KOPT-K1 (cell line): Measurements from ENCODE around the gene HES4.
A peak's percentile ranks its signal among the peaks of the same experiment; 100 is the strongest.
"Not testable (repeated sequence)": the region's sequence is repeated elsewhere in the genome, so short reads cannot be mapped to it uniquely, and the experiment has no call there.

ENCODE experiments used
- H3K27ac ChIP-seq: fragments of 200-600 bp; sonication (generic); 2 replicates; pipeline ENCODE4 v1.5.1; 2016; ENCODE audit warnings: antibody characterized with exemption, mild to moderate bottlenecking, low read depth, low read length; ENCODE audit not compliant: poor library complexity, severe bottlenecking
- H3K36me3 ChIP-seq: fragments of 200-600 bp; sonication (generic); 2 replicates; pipeline ENCODE4 v1.5.1; 2017; ENCODE audit warnings: antibody characterized with exemption, mild to moderate bottlenecking, low read length, moderate library complexity; ENCODE audit not compliant: insufficient read depth
- H3K9me3 ChIP-seq: fragments of 200-600 bp; sonication (generic); 2 replicates; pipeline ENCODE4 v1.5.1; 2017; ENCODE audit warnings: antibody characterized with exemption, low read length, mild to moderate bottlenecking; ENCODE audit not compliant: insufficient read depth, poor library complexity, severe bottlenecking

Gene HES4

DNA sequence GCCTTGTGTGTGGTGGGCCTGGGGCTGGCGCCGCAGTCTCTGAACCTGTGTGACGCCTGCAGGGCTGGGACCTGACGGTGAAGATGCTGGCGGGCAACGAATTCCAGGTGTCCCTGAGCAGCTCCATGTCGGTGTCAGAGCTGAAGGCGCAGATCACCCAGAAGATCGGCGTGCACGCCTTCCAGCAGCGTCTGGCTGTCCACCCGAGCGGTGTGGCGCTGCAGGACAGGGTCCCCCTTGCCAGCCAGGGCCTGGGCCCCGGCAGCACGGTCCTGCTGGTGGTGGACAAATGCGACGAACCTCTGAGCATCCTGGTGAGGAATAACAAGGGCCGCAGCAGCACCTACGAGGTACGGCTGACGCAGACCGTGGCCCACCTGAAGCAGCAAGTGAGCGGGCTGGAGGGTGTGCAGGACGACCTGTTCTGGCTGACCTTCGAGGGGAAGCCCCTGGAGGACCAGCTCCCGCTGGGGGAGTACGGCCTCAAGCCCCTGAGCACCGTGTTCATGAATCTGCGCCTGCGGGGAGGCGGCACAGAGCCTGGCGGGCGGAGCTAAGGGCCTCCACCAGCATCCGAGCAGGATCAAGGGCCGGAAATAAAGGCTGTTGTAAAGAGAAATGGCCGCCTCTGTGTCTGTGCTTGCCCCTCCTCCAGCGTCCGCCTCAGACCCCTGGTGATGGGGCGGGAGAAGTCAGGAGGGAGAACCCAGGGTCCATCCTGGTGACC, 14.2 kb upstream of the HES4 start:
- Histone ChIP-seq H3K27ac (peak overlapping the region; percentile 87), H3K36me3 (no peaks in the 10 kb centered on the region), H3K9me3 (no peaks in the 10 kb centered on the region)

DNA sequence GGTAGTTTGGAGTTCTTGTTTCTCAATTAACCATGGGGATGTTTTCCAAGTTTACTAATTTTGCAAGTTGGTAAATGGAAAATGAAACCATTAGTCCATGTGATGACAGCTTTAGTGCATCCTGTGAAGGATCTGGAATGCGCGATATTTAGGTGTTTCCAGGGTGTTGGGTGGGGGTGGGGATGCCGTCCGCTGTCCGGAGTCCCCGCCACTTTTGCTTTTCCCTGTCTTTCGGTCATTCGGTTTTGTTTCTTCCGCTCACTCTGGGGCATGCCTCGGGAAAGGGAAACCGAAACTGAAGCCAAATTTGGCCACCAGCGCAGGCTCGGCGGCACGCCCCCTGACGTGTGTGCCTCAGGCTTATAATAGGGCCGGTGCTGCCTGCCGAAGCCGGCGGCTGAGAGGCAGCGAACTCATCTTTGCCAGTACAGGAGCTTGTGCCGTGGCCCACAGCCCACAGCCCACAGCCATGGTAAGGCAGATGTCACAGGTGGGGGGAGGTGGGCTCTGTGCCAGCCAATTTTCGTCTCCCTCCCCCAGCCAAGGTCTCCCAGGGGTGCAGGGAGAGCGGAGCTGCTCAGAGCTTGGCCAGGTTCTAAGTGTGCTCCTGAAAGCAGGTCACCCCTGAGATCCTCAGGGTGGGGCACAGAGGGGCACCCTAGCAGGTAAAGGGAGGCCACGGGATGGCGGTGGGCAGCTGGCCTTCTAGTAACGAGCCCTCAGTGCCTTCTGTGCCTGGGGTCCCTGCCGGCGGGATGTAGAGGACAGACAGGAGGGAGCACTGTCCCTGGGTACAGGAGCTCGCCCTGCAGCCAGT, 13.4 kb upstream of the HES4 start, which contains the start of gene ISG15:
Gene ISG15, plus strand, starts transcription at position 393 of the 817 bp plus-strand sequence. Its CDS starts 77 bp downstream, at position 470.
- H3K9me3 ChIP-seq, result no peaks in the 10 kb centered on the region
- peak within 1 kb of the TSS; percentile 87 for H3K27ac ChIP-seq
- no peaks in the 10 kb centered on the region for H3K36me3 ChIP-seq

- H3K27ac ChIP-seq, result peak overlapping the region; percentile 87
- H3K36me3 ChIP-seq, H3K9me3 ChIP-seq: not testable (repeated sequence)
These were observed 12.8 kb upstream of the HES4 start for GRCh38 chr1:1012736-1013104.

DNA sequence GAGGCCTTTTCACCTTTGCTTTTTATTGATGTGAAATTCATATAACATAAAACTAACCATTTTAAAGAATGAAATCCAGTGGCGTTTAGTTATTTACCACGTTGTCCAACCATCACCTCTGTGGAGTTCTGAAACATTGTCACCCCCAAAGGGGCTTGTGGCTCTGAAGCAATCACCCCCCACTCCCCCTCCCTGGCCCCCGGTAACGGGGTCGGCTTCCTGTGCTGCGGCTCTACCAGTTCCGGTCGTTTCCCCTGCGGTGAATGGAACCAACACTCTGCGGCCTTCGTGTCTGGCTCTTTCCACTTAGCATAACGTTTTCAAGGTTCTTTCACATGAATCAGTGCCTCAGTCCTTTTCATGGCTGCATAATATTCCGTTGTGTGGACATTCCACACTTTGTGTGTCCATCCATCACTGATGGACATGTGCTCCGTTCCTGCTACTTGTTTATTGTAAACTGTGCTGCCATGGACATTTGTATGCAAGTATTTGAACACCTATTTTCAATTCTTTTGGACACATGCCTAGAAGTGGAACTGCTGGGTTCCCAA, 11.6 kb upstream of the HES4 start:
- H3K27ac ChIP-seq, result no peak overlapping the region

DNA sequence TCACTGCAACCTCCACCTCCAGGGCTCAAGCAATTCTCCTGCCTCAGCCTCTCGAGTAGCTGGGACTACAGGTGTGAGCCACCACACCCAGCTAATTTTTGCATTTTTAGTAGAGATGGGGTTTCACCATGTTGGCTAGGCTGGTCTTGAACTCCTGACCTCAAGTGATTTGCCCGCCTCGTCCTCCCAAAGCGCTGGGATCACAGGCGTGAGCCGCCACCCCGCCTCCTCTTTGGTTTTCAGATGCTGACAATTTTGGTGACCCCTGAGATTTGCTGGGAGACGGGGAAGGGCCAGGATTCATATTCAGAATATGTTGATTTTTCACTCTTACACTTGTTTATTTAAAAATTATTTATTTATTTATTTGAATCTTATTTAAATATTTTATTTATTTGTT, 10.2 kb upstream of the HES4 start:
- H3K36me3 ChIP-seq, H3K27ac ChIP-seq, H3K9me3 ChIP-seq: not testable (repeated sequence)

More for the DNA sequence above, 11.6 kb upstream of the HES4 start:
- Histone ChIP-seq H3K36me3 (no peaks in the 10 kb centered on the region), H3K9me3 (no peaks in the 10 kb centered on the region)

GRCh38 chr1:1006305-1007159, 6.6 kb upstream of the HES4 start:
- H3K27ac ChIP-seq, result no peak overlapping the region
- no peaks in the 10 kb centered on the region for H3K9me3 ChIP-seq

DNA sequence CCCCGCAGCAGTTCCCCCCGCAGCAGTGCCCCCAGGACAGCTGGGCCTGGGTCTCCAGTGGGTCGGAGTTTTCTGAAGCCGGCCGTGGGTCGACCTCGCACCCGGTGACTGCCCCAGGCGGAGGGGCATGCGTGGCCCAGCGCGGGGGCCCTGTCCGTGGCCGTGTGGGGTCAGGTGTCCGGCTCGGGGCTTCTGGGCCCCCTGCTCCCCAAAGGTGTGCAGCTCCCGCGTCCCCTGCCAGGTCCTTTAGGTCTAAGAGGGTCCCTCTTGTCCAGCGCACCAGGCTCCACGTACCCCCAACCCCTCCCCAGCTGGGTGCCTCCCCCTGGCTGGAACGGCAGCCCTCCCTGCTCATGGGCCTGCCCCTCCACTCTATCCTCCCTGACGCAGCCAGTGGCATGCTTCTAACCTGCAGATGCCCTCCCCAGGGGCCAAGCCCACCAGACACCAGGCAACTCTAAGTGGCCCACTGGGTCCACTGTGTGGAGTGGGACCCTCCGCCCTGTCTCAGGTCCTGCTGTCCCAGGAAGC, 5.9 kb upstream of the HES4 start:
- Histone ChIP-seq H3K27ac (no peak overlapping the region), H3K9me3 (no peaks in the 10 kb centered on the region)

More at GRCh38 chr1:1006305-1007159, 6.6 kb upstream of the HES4 start:
- H3K36me3 ChIP-seq, result no peaks in the 10 kb centered on the region

DNA sequence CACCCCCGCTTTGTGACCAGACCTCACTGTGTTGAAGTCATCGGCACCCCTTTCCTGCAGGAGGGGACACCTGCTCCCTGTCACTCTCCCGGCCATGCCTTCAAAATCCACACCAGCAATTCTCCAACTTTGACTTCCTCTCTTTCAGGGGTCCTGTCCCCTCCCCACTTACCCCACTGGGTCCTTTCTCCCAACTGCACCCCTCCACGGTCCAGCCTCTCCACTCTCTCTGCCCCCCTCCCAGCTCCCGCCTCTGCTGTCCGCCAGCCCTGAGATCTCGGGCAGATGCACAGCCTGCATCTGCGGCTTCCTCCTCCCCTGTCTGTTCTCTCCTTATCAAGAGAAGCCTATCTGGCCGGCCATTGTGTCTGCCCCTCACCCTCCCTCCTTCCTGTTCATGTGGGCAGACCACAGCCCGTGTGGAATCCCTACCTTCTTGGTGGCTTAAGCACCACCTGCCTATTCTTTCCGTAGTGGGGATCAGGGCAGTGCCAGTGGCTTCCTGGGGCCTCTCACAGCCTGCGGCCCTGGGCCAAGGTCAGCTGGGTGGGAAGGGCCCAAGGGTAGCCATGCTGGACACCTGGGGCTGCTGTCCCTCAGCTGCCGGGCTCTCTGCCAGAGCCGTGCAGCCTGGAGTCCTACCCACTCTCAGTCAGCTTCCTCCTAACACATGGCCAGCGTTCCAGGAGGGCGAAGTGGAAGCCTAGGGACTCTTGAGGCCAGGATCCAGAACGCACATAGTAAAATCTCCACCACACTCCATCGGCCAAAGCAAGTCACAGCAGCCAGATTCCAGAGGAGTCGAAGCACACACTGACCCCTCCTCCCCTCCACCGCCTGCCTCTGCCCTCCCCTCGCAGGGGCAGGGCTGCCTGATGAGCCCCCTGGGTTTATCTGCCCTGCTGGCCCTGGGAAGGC, 5.1 kb upstream of the HES4 start:
- no peaks in the 10 kb centered on the region for H3K9me3 ChIP-seq
- no peak overlapping the region for H3K27ac ChIP-seq
- no peaks in the 10 kb centered on the region for H3K36me3 ChIP-seq

More for the DNA sequence above, 5.9 kb upstream of the HES4 start:
- H3K36me3 ChIP-seq, result no peaks in the 10 kb centered on the region

DNA sequence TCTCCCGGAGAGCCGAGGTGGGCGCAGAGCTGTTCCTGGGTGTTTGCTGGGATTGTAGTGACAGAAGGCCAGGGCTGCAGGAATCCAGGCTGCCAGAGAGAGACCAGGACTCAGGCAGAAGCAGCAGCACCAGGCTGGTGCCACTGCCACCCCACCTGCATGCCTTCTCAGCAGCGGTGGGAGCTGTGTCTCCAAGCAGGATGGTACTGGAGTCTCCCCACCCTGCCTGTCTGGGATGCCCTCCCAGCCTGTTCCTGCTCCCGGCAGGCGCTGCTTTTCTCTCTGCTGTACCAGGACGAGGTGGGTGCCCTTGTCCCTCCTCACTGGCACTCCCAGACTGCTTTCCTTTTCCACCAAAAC, 4.5 kb upstream of the HES4 start:
- H3K27ac ChIP-seq, result no peak overlapping the region
- H3K9me3 ChIP-seq, result no peaks in the 10 kb centered on the region
- no peaks in the 10 kb centered on the region for H3K36me3 ChIP-seq

- H3K27ac ChIP-seq, result no peak overlapping the region
- H3K36me3 ChIP-seq, result no peaks in the 10 kb centered on the region
- no peaks in the 10 kb centered on the region for H3K9me3 ChIP-seq
These were observed 3.9 kb upstream of the HES4 start for GRCh38 chr1:1003618-1004419.

- H3K9me3 ChIP-seq, result no peaks in the 10 kb centered on the region
- H3K27ac ChIP-seq, result no peak overlapping the region
- no peaks in the 10 kb centered on the region for H3K36me3 ChIP-seq
These were observed 1.3 kb upstream of the HES4 start for GRCh38 chr1:1001057-1001783.

DNA sequence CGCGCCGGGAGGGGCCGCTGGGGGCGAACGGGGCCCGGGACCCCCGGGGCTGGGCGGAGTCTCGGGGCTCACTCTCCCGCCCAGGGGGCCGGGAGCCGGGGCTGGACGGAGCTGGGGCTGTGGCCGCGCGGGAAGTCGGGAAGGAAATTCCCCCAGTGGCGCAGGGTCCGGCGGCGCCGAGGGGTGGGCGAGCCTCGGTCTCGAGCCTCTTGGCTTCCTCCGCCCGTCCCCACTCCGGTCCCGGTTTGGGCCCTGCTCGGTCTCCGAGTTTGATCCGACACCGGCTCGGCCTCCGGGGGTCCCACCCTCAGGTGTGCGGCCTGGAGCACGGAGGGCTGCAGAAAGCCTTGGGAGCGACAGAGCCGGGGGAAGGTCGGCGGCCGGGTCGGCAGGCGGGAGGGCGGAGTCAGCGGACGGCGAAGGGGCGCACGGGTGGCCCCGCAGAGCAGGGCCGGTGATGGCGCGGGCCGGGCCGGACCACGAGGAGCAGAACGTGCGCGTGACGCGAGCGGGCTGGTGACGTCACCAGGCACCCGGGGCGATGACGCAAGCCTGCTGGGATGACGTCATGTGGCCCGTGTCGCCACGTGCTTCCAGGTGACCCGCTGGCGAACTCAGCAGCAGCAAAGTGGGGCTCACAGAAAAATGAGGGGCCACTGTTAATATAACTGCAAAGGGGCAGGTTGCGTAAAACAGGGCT, 610 bp upstream of the HES4 start:
- Histone ChIP-seq H3K36me3 (no peaks in the 10 kb centered on the region), H3K27ac (peak overlapping the region; percentile 54), H3K9me3 (no peaks in the 10 kb centered on the region)
